Peyer's patch (tissue), 4 donors: ENCODE data around the gene ANXA9. TPM values are rescaled to one million over a fixed set of nuclear protein-coding genes. Genes with fewer than 3 reads are reported as not detected.

Source experiments
- DNase-seq, 3 donors: peaks; one replicate each; pipeline ENCODE4 v3.0.0-alpha.2; 2017 to 2019
- H3K27ac ChIP-seq, 4 donors: fragments of 200-600 bp; sonication (generic); one replicate each; pipeline ENCODE4 v1.5.1; 2016 to 2019
- H3K27me3 ChIP-seq, 2 donors: fragments of 200-600 bp; sonication (generic); one replicate each; pipeline ENCODE4 v1.5.1; 2019
- H3K36me3 ChIP-seq, 3 donors: fragments of 200-600 bp; sonication (generic); one replicate each; pipeline ENCODE4 v1.5.1; 2016 to 2019
- H3K4me1 ChIP-seq, 4 donors: fragments of 200-600 bp; sonication (generic); one replicate each; pipeline ENCODE4 v1.5.1; 2016 to 2019
- H3K4me3 ChIP-seq, 4 donors: fragments of 200-600 bp; sonication (generic); 1 replicate in 3 of 4; 2 replicates in 1 of 4; pipeline ENCODE4 v1.5.1; 2016 to 2019; ENCODE audit warnings: mild to moderate bottlenecking in 1 of 4
- H3K9me3 ChIP-seq, 4 donors: fragments of 200-600 bp; sonication (generic); one replicate each; pipeline ENCODE4 v1.5.1; 2016 to 2019; ENCODE audit warnings: mild to moderate bottlenecking in 1 of 4
- CTCF ChIP-seq, 6 experiments: fragments of 450-650 bp in 4 of 6; fragments of 200-600 bp in 2 of 6; sonication (generic) in 1 of 6; IDR thresholded peaks; one replicate each; pipeline ENCODE4 v1.5.1; 2017 to 2019; ENCODE audit warnings: antibody characterized with exemption in 6 of 6, mild to moderate bottlenecking in 3 of 6, moderate library complexity in 1 of 6
- POLR2A ChIP-seq, 2 donors: fragments of 450-650 bp; IDR thresholded peaks; one replicate each; pipeline ENCODE4 v1.5.1; 2017; ENCODE audit warnings: antibody characterized with exemption in 2 of 2, mild to moderate bottlenecking in 2 of 2, moderate library complexity in 2 of 2
- small RNA-seq, 2 donors: library from RNA; depleted of rRNA; stranded (forward); fragments of <200 nt; gene quantifications; one replicate each; pipeline ENCODE3, GENCODE V24; 2016
- total RNA-seq, 4 donors: library from RNA; depleted of rRNA; stranded (reverse); fragments of >200 nt; gene quantifications; one replicate each; pipeline ENCODE4 v1.1.0, GENCODE V29; 2016

The ANXA9 gene
- total RNA-seq, 4 donors from 2014 or later = 0.67 to 1.7 TPM; not detected in 2

DNA sequence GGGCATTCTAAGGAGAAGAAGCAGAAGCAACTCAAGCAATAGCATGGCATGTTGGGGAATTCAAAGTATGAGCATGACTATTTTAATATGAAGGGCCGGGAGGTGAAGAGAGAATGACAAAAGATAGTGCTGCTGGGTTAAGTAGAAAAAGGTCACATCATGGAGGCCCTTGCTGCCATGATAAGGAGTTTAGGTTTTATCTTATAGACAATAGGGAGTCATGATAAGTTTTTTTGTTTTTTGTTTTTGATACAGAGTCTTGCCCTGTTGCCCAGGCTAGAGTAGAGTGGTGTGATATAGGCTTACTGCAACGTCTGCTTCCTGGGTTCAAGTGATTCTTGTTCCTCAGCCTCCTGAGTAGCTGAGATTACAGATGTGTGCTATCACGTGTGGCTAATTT is 57.4 kb downstream of the ANXA9 start:
- TF ChIP-seq POLR2A (IDR thresholded peaks at IDR 0.05) = no peak
- no peak for TF ChIP-seq CTCF (IDR thresholded peaks at IDR 0.05)
- H3K27me3 ChIP-seq = no peaks in the 10 kb centered on the region
- no peak for DNase-seq
- peaks cover 0 to 3% (median 0%) of the 10 kb centered on the region in 3 donors for H3K36me3 ChIP-seq
- H3K4me3 ChIP-seq = no peak overlapping the region
- no peaks in the 10 kb centered on the region for H3K4me1 ChIP-seq
- H3K9me3 ChIP-seq = no peaks in the 10 kb centered on the region
- H3K27ac ChIP-seq = no peak overlapping the region

DNA sequence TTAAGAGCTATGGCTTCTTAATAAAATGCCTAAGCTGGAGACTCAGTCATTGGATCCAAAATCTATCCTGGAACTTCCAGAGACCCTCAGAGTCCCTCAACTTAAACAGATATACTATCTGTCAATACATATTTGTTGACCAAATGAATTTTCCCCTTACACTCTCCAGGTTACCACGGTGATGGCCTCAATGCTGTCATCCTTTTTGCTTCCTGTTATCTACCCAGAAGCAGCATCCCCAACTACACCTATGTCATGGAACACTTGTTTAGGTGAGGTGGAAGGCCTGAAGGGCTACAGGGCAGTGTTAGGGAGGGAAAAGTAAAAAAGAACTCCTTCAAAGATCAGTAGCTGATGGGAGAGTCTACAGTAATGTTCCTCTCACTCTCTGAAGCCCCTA is 61.1 kb downstream of the ANXA9 start:
- Histone ChIP-seq H3K36me3 (no peaks in the 10 kb centered on the region), H3K4me3 (no peak overlapping the region), H3K4me1 (peaks cover 0 to 7% (median 2%) of the 10 kb centered on the region in 4 donors), H3K9me3 (no peaks in the 10 kb centered on the region), H3K27ac (no peak overlapping the region), H3K27me3 (no peaks in the 10 kb centered on the region)
- no peak for DNase-seq
- no peak for TF ChIP-seq POLR2A (IDR thresholded peaks at IDR 0.05)
- no peak for TF ChIP-seq CTCF (IDR thresholded peaks at IDR 0.05)

Small RNA genes lying within 50 kb of the gene (small RNA-seq; reads per million reads assigned to genes)
- gene RNU6-884P = 0 reads per million in 2 donors

Other genes with a start within 250 kb of the ANXA9 start
- gene CTSS, start 216.5 kb upstream of the ANXA9 start, total RNA-seq = 100 to 1,000 TPM in 3 of 4 donors, 10 to 100 TPM in 1; 97.4 to 146 (median 133) TPM
- 10 to 100 TPM; 13.7 to 50.7 (median 22.4) TPM for gene CTSK, start 174.0 kb upstream of the ANXA9 start, total RNA-seq
- 10 to 100 TPM; 37.7 to 62.7 (median 48.2) TPM for gene ARNT, start 105.7 kb upstream of the ANXA9 start, total RNA-seq
- not detected for gene CTXND2, start 95.2 kb upstream of the ANXA9 start, total RNA-seq
- 100 to 1,000 TPM in 1 of 4 donors, 10 to 100 TPM in 3; 28.2 to 106 (median 61.5) TPM for gene SETDB1, start 55.9 kb upstream of the ANXA9 start, total RNA-seq
- gene CERS2, start 7.5 kb upstream of the ANXA9 start, total RNA-seq = 100 to 1,000 TPM in 3 of 4 donors, 10 to 100 TPM in 1; 48.7 to 212 (median 156) TPM
- gene MINDY1, start 24.6 kb downstream of the ANXA9 start, total RNA-seq = 10 to 100 TPM; 37.1 to 76.4 (median 57.4) TPM
- gene PRUNE1, start 26.2 kb downstream of the ANXA9 start, total RNA-seq = 10 to 100 TPM; 21.7 to 28.1 (median 25.1) TPM
- 1 to 10 TPM in 2 of 4 donors, under 1 TPM in 1, not detected in 1; 0.70 to 8.4 (median 3.6) TPM for gene BNIPL, start 54.3 kb downstream of the ANXA9 start, total RNA-seq
- 1 to 10 TPM in 3 of 4 donors, not detected in 1; 1.3 to 2.5 (median 1.4) TPM for gene C1orf56, start 65.5 kb downstream of the ANXA9 start, total RNA-seq
- 10 to 100 TPM; 48.6 to 87.5 (median 58.6) TPM for gene CDC42SE1, start 77.3 kb downstream of the ANXA9 start, total RNA-seq
- gene MLLT11, start 78.1 kb downstream of the ANXA9 start, total RNA-seq = under 1 TPM in 2 of 4 donors, not detected in 2; 0.27 to 0.95 TPM
- gene GABPB2, start 88.5 kb downstream of the ANXA9 start, total RNA-seq = 10 to 100 TPM in 3 of 4 donors, 1 to 10 TPM in 1; 7.9 to 32.2 (median 15.8) TPM
- 10 to 100 TPM in 3 of 4 donors, 1 to 10 TPM in 1; 2.5 to 24.6 (median 16.6) TPM for gene SEMA6C, start 164.3 kb downstream of the ANXA9 start, total RNA-seq
- 1 to 10 TPM in 2 of 4 donors, not detected in 2; 4.0 to 6.6 TPM for gene TNFAIP8L2, start 174.4 kb downstream of the ANXA9 start, total RNA-seq
- gene LYSMD1, start 183.6 kb downstream of the ANXA9 start, total RNA-seq = 10 to 100 TPM in 2 of 4 donors, 1 to 10 TPM in 2; 6.0 to 11.7 (median 10.2) TPM
- 10 to 100 TPM; 16.1 to 48.9 (median 36.9) TPM for gene SCNM1, start 183.9 kb downstream of the ANXA9 start, total RNA-seq
- 10 to 100 TPM in 1 of 4 donors, not detected in 3; 10.7 TPM for gene TMOD4, start 193.7 kb downstream of the ANXA9 start, total RNA-seq
- 10 to 100 TPM; 21.5 to 26.9 (median 24.4) TPM for gene VPS72, start 207.9 kb downstream of the ANXA9 start, total RNA-seq
- gene PIP5K1A, start 216.3 kb downstream of the ANXA9 start, total RNA-seq = 100 to 1,000 TPM in 2 of 4 donors, 10 to 100 TPM in 2; 54.5 to 118 (median 97.6) TPM